Mesendoderm (in vitro differentiated cells): ENCODE measurements around the gene ZNF837.

Experiments
- DNase-seq: peaks from one replicate; pipeline ENCODE4 v3.0.0; 2013
- H2AK5ac ChIP-seq: 2 replicates; pipeline ENCODE4 v1.6.1; 2013; ENCODE audit warnings: low read length, inconsistent platforms
- H2BK120ac ChIP-seq: 2 replicates; pipeline ENCODE4 v1.6.1; 2013; ENCODE audit warnings: low read depth, mild to moderate bottlenecking, low read length, moderate library complexity, mixed read lengths
- H2BK15ac ChIP-seq: replicated peaks from 2 replicates; pipeline ENCODE4 v1.6.1; 2013; ENCODE audit warnings: low read depth, mild to moderate bottlenecking, moderate library complexity
- H2BK5ac ChIP-seq: 2 replicates; pipeline ENCODE4 v1.6.1; 2013; ENCODE audit warnings: low read length, inconsistent platforms
- H3K18ac ChIP-seq: 2 replicates; pipeline ENCODE4 v1.6.1; 2013; ENCODE audit warnings: mild to moderate bottlenecking, low read length, mixed read lengths
- H3K23ac ChIP-seq: one replicate; pipeline ENCODE4 v1.6.1; 2013; ENCODE audit warnings: low read length
- H3K27ac ChIP-seq: 2 replicates; pipeline ENCODE4 v1.5.1; 2013; ENCODE audit warnings: low read depth, mild to moderate bottlenecking, inconsistent platforms, low read length, moderate library complexity
- H3K27me3 ChIP-seq: 2 replicates; pipeline ENCODE4 v1.6.1; 2013; ENCODE audit warnings: low read length, control low read depth, mild to moderate bottlenecking, inconsistent platforms; ENCODE audit not compliant: insufficient read depth, poor library complexity
- H3K36me3 ChIP-seq: 2 replicates; pipeline ENCODE4 v1.6.1; 2013; ENCODE audit warnings: low read length, inconsistent platforms; ENCODE audit not compliant: control insufficient read depth, insufficient read depth
- H3K4ac ChIP-seq: one replicate; pipeline ENCODE4 v1.6.1; 2013; ENCODE audit warnings: low read depth, mild to moderate bottlenecking, low read length, moderate library complexity
- H3K4me1 ChIP-seq: 2 replicates; pipeline ENCODE4 v1.6.1; 2013; ENCODE audit warnings: low read depth, low read length, inconsistent platforms; ENCODE audit not compliant: control insufficient read depth
- H3K4me2 ChIP-seq: 2 replicates; pipeline ENCODE4 v1.6.1; 2013; ENCODE audit warnings: low read length
- H3K4me3 ChIP-seq: 2 replicates; pipeline ENCODE4 v1.5.1; 2013; ENCODE audit warnings: mild to moderate bottlenecking, low read length
- H3K56ac ChIP-seq: one replicate; pipeline ENCODE4 v1.6.1; 2013; ENCODE audit warnings: low read length
- H3K79me1 ChIP-seq: 2 replicates; pipeline ENCODE4 v1.6.1; 2013; ENCODE audit warnings: low read length, inconsistent platforms
- H3K79me2 ChIP-seq: 2 replicates; pipeline ENCODE4 v1.6.1; 2013; ENCODE audit warnings: mild to moderate bottlenecking, low read length; ENCODE audit not compliant: control insufficient read depth, insufficient read depth
- H3K9ac ChIP-seq: 2 replicates; pipeline ENCODE4 v1.6.1; 2013; ENCODE audit warnings: low read length, inconsistent platforms
- H4K5ac ChIP-seq: one replicate; pipeline ENCODE4 v1.6.1; 2013; ENCODE audit warnings: low read length
- H4K8ac ChIP-seq: one replicate; pipeline ENCODE4 v1.6.1; 2013; ENCODE audit warnings: low read depth, mild to moderate bottlenecking, control low read depth, low read length, moderate library complexity
- WGBS: extraction: QIAGEN DNeasy Blood & Tissue Kit; methylation state at CpG from one replicate; pipeline ENCODE4 v1.1.7; 2013; ENCODE audit warnings: low lambda C conversion rate, missing lambda C conversion rate; ENCODE audit not compliant: insufficient coverage; ENCODE audit errors: extremely low coverage; 5-methylcytosine and 5-hydroxymethylcytosine counted together

The ZNF837 gene

DNA sequence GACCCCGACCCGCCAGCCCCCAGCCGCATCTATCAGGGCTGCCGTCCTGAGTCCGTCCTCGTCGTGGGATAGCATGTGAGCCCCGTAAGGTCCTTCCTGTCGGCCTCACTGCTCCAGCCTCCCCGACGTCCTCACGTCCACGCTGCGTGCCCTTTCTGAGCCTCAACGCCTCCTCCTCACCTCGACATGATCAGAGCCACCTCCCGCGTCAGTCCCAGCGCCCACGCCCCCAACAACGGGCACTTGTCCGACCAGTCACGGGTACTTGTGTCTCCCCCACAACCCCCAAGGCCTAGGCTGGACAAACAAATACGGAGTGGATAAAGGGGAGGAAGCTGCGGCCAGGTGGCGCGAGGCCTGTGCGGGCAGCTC, 18.9 kb downstream of the ZNF837 start:
- no peak overlapping the region for H3K4ac ChIP-seq
- no CpG with 5 or more reads among the region's 28 CpGs for WGBS
- no peaks in the 10 kb centered on the region for H3K79me1 ChIP-seq
- peak overlapping the region; percentile 92 for H3K4me2 ChIP-seq
- H3K18ac ChIP-seq, result no peak overlapping the region
- H3K9ac ChIP-seq, result peak overlapping the region; percentile 80
- peak overlapping the region; percentile 87 for H3K27ac ChIP-seq
- no peak overlapping the region for H4K5ac ChIP-seq
- peak overlapping the region; percentile 12 for H2BK5ac ChIP-seq
- H3K27me3 ChIP-seq, result no peaks in the 10 kb centered on the region
- H3K79me2 ChIP-seq, result no peaks in the 10 kb centered on the region
- H3K4me1 ChIP-seq, result no peaks in the 10 kb centered on the region
- H3K23ac ChIP-seq, result peak overlapping the region; percentile 91
- no peak overlapping the region for H2BK15ac ChIP-seq
- peak overlapping the region; percentile 98 for H3K4me3 ChIP-seq
- DNase-seq, result peak; percentile 80
- peak overlapping the region; percentile 17 for H2AK5ac ChIP-seq
- H2BK120ac ChIP-seq, result no peak overlapping the region
- H4K8ac ChIP-seq, result peak overlapping the region; percentile 82
- no peaks in the 10 kb centered on the region for H3K36me3 ChIP-seq
- H3K56ac ChIP-seq, result peak overlapping the region; percentile 99

DNA sequence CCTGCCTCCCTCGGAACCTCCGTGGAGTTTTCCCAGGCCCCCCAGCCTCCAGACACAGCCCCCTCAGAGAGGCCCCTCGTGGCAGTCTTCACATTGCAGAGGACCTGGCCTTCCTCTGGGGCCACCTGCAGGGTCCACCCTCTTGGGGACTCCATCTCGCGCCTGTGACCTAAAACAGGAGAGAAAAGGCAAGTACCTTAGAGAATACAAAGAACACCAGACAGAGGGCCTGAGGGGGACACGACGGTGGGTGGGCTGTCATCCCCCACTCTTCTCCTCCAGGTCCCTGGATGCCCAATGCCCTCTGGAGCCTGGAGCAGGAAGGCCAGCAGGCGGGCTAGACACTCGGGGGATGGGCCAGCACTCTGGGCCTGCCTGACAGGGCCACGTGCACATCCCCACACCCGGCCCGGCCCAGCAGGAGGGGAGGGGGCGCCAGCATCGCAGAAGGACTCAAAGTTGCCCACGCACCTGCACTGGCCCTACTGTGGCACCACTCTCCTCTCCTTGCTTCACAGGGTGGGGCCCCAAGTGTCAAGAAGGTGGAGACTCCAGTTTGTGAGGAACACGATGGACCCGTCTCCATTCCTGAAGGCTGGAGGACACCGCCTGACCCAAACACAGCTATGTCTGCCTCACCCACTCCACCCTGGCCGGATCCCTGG, 23.2 kb downstream of the ZNF837 start:
- Histone ChIP-seq H3K4ac (no peak overlapping the region), H3K18ac (no peak overlapping the region), H3K56ac (peak overlapping the region; percentile 25), H2BK5ac (no peak overlapping the region), H4K8ac (no peak overlapping the region), H3K27ac (no peak overlapping the region), H3K9ac (no peak overlapping the region), H3K27me3 (no peaks in the 10 kb centered on the region), H2AK5ac (no peak overlapping the region), H3K79me2 (no peaks in the 10 kb centered on the region), H2BK15ac (no peak overlapping the region), H3K23ac (no peak overlapping the region), H3K4me3 (no peak overlapping the region), H3K4me1 (no peaks in the 10 kb centered on the region), H2BK120ac (no peak overlapping the region), H3K4me2 (no peak overlapping the region), H3K36me3 (no peaks in the 10 kb centered on the region), H4K5ac (no peak overlapping the region), H3K79me1 (no peaks in the 10 kb centered on the region)
- no peak for DNase-seq
- WGBS, result no CpG with 5 or more reads among the region's 19 CpGs

DNA sequence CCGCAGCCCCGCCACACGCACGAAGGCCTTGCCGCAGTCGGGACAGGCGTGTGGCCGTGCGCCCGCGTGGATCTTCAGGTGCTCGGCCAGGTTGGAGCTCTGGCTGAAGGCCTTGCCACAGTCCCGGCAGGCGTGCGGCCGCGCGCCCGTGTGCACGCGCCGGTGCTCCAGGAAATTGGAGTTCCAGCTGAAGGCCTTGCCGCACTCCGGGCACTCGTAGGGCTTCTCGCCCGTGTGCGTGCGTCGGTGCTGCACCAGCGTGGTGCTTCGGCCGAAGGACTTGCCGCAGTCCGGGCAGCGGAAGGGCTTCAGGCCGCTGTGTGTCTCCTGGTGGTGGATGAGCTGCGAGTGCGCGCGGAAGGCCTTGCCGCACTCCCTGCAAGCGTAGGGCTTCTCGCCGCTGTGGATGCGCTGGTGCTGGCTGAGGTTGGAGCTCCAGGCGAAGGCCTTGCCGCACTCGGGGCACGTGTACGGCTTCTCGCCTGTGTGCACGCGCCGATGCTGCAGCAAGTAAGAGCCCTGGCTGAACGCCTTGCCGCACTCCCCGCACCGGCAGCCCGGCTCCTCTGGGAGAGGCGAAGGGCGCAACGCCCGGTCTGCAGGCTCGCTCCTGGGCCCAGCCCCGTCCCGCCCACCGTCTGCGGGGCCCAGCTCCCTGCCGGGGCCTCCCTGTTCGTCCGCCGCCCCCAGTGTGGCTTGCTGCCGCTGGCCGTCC, 23.9 kb downstream of the ZNF837 start:
- Histone ChIP-seq H3K23ac (no peak overlapping the region), H2BK15ac (no peak overlapping the region), H3K27ac (no peak overlapping the region), H3K18ac (no peak overlapping the region), H3K4me3 (no peak overlapping the region), H3K9ac (no peak overlapping the region), H3K4me2 (no peak overlapping the region), H3K4ac (no peak overlapping the region), H2BK120ac (no peak overlapping the region), H2AK5ac (no peak overlapping the region), H3K36me3 (no peaks in the 10 kb centered on the region), H3K79me1 (no peaks in the 10 kb centered on the region), H3K4me1 (no peaks in the 10 kb centered on the region), H3K27me3 (no peaks in the 10 kb centered on the region), H4K8ac (no peak overlapping the region), H3K79me2 (no peaks in the 10 kb centered on the region), H3K56ac (no peak overlapping the region), H4K5ac (no peak overlapping the region), H2BK5ac (no peak overlapping the region)
- DNase-seq, result no peak
- WGBS, result no CpG with 5 or more reads among the region's 75 CpGs

DNA sequence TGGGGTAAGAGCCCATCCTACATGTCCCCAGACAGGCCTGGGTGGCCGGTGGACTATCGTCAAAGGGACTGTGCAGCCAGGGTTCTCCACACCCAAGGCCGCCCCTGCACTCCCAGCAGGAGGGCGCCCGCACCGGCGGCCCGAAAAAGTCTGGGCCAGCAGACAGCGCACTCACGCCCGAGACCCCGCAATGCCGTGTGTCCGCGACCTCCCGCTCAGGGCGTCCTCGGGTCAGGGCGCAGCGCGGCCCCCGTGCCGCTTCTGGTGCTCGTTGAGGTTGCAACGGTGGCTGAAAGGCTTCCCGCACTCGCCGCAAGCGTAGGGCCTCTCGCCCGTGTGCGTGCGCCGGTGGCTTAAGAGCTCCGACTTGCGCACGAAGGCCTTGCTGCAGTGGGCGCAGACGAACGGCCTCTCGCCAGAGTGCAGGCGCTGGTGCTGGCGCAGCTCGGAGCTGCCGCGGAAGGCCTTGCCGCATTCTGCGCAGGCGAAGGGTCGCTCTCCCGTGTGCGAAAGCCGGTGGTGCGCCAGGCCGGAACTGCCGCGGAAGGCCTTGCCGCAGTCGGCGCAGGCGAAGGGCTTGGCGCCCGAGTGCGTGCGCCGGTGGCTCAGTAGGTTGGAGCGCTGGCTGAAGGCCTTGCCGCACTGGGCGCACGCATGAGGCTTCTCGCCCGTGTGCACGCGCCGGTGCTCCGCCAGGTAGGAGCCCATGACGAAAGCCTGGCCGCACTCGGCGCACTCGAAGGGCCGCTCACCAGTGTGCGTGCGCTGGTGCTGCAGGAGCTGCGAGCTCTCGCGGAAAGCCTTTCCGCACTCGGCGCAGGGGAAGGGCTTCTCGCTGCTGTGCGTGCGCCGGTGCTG, 24.7 kb downstream of the ZNF837 start:
- Histone ChIP-seq H2BK120ac (no peak overlapping the region), H3K4me2 (no peak overlapping the region), H3K56ac (no peak overlapping the region), H3K9ac (no peak overlapping the region), H4K5ac (no peak overlapping the region), H2AK5ac (no peak overlapping the region), H3K27ac (no peak overlapping the region), H3K27me3 (no peaks in the 10 kb centered on the region), H2BK5ac (no peak overlapping the region), H3K4me1 (no peaks in the 10 kb centered on the region), H2BK15ac (no peak overlapping the region), H3K23ac (no peak overlapping the region), H4K8ac (no peak overlapping the region), H3K4ac (no peak overlapping the region), H3K79me1 (no peaks in the 10 kb centered on the region), H3K79me2 (no peaks in the 10 kb centered on the region), H3K4me3 (no peak overlapping the region), H3K18ac (no peak overlapping the region), H3K36me3 (no peaks in the 10 kb centered on the region)
- no peak for DNase-seq
- WGBS, result no CpG with 5 or more reads among the region's 94 CpGs

DNA sequence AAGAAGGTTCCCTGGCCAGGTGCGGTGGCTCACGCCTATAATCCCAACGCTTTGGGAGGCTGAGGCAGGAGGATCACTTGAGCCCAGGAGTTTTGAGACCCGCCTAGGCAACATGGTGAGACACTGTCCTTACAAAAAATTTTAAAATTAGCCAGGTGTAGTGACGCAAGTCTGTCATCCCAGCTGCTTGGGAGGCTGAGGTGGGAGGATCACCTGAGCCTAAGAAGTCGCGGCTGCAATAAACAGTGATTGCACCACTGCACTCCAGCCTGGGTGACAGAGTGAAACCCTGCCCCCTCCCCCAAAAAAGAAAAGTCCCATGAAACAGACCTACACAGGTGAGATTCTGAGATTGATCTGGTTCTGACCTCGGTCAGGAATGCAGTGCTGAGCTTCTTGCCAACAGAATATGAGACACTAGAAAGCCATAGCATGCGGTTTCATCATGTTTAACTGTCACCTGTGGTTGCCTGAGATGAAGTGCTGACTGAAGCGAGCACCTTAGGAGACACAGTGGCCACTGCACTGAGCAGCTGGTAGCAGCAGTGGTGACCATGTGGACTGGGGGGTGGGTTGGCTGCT, 25.5 kb downstream of the ZNF837 start:
- Histone ChIP-seq H3K56ac (no peak overlapping the region), H3K9ac (no peak overlapping the region), H3K4me1 (no peaks in the 10 kb centered on the region), H2BK120ac (no peak overlapping the region), H2AK5ac (no peak overlapping the region), H3K79me2 (no peaks in the 10 kb centered on the region), H3K4ac (no peak overlapping the region), H3K23ac (no peak overlapping the region), H4K5ac (no peak overlapping the region), H2BK15ac (no peak overlapping the region), H2BK5ac (no peak overlapping the region), H3K18ac (no peak overlapping the region), H4K8ac (no peak overlapping the region), H3K4me2 (no peak overlapping the region), H3K79me1 (no peaks in the 10 kb centered on the region), H3K36me3 (no peaks in the 10 kb centered on the region), H3K27ac (no peak overlapping the region), H3K4me3 (no peak overlapping the region), H3K27me3 (no peaks in the 10 kb centered on the region)
- no peak for DNase-seq
- no CpG with 5 or more reads among the region's 10 CpGs for WGBS
